SH-SY5Y (cell line): ENCODE results near the gene SLC35F3.

Experiments
- GATA2 ChIP-seq: IDR thresholded peaks from 2 replicates; pipeline ENCODE4 v1.6.1; 2011; ENCODE audit warnings: mild to moderate bottlenecking, low read depth, low read length
- GATA3 ChIP-seq: IDR thresholded peaks from 2 replicates; pipeline ENCODE4 v1.6.1; 2011; ENCODE audit warnings: low read depth, mild to moderate bottlenecking, low read length, moderate library complexity

DNA sequence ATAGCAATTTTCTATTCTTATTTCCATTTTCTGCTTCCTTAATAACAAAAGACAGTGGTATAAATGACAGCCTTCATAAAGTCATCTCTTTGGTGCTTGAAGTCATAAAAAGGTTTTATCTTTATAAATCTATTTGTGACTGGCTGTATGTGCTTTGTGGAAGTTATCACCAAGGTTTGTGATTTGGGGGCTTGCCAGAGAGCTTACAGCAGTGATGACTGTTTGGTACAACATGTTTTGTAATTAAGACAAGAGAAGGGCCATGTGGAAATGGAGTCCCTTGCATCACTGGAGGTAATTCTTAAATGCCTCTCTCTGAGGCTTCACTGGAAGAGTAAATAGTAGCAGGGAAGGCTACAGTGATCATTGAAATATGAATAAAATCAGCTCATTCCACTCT, 2.7 kb downstream of the SLC35F3 start:
- peak; percentile 64; the same call in 1 of the 2 replicates for TF ChIP-seq GATA2
- TF ChIP-seq GATA3: peak; percentile 54
